Femur (tissue), 1 donor: Measurements from ENCODE around the gene EXOC3L4.
"Not testable (repeated sequence)": the region's sequence is repeated elsewhere in the genome, so short reads cannot be mapped to it uniquely, and the experiment has no call there.

Experiments used
- DNase-seq: peaks from one replicate; pipeline ENCODE4 v3.0.0-alpha.2; 2017

Gene EXOC3L4

DNA sequence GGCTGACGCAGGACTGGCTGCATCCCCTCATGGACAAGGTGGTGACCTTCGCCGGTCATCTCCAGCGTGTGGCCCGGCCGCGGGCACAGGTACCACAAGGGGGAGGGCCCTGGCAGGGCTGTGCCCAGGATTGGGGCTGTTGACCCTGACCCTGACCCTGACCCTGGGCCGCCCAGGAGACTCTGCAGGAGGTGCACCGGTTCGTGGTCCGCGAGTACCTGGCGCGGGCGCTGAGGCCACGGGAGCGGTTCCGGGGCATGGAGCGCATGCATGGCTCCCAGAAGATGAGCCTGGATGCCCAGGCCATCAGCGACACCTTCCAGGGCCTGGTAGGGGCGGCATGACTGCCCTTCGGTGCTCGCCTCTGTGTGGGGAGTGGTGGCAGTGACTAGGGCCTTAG, 12.9 kb downstream of the EXOC3L4 start:
- no peak for DNase-seq

DNA sequence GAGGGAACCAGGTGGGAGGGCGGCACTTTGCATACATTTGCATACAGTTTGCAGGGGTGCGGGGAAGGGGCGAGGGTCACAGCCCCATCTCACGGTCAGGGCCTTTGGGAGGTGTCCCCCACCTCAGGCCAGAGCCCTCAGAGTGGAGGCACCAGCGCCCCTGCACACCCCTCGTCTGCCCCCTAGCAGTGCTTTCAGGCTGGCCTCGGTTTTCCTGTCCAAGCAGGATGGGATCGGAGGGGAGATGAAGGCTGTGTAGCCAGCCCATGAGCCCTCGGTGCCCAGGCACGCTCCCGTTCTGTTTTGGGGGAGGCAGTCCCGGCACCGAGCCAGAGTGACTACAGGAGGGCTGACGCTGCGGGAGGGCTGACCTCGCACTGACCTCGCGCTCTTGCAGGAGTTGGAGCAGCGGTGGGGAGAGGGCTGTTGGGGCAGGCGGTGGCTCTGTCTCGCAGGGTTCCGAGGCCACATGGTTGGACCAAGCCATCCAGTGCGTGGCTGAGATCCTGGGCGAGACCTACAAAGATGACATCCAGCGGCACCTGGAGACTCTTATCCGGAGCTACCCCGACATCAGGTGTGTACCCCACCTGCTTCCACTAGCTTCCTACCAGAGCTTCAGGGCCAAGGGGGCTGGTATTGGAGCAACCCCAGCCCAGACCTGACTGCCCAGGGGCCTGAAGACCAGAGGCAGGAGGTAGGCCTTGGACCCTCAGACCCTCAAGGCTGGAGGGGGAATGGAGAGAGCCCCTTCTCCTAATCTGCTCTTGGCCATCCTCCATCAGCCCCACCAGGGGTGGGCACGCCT, 13.6 kb downstream of the EXOC3L4 start:
- no peak for DNase-seq

DNA sequence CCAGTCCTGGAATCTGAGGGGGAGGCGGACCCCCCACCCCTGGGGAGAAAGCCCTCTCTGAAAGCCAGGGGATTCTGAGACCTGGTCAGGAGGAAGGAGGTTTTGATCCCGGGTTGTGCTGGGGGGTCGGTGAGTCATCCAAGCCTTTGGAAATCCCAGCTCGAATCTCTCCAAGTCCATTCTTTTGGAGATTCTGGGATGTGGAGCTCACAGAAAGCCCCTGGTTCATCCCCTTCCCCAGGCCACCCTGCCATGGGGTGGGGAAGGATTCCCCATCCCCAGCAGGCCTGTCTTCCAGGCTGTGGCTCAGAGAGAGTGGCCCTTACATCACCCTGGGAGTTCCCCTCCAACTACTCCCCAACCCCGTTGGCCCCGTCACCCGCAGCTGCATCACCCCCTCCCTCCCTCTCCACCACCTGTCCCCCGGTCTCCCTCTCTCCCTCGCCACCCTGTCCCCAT, 14.3 kb downstream of the EXOC3L4 start:
- peak; percentile 77 for DNase-seq

DNA sequence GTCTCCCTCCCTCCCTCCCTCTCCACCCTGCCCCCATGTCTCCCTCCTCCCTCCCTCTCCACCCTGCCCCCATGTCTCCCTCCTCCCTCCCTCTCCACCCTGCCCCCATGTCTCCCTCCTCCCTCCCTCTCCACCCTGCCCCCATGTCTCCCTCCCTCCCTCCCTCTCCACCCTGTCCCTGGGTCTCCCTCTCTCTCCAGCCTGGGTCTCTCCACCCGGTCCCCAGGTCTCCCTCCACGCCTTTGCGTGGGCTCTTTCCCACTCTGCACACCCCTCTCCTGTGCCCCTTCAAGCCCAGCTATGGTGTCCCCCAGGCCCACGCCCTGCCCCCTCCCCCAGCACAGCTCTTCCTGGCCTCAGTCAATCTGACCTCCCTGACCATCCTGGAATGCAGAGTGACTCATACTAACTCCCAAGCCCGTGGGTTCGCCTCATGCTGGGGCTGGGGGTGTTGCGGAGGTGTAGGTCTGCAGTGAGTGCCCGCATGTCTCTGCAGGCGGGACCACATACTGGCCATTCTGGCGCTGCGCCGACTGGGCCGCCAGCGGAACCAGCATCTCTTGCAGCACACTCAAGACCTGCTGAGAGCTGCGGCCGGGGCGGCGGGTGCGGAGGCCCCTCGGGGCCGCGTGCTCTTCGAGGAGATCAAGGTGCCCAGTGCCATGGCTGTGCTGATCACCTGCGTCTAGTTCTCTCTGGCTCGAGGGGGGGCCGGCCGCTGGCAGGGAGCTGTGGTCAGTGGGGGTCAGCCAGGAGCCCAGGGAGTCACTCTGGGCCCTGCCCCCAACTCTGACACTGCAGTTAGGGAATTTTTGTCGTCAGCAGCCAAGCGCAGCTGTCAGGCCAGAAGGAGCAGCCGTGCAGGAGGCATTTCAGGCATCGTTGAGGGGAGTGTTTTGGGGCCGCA, 15.3 kb downstream of the EXOC3L4 start:
- DNase-seq, result peak; percentile 81

DNA sequence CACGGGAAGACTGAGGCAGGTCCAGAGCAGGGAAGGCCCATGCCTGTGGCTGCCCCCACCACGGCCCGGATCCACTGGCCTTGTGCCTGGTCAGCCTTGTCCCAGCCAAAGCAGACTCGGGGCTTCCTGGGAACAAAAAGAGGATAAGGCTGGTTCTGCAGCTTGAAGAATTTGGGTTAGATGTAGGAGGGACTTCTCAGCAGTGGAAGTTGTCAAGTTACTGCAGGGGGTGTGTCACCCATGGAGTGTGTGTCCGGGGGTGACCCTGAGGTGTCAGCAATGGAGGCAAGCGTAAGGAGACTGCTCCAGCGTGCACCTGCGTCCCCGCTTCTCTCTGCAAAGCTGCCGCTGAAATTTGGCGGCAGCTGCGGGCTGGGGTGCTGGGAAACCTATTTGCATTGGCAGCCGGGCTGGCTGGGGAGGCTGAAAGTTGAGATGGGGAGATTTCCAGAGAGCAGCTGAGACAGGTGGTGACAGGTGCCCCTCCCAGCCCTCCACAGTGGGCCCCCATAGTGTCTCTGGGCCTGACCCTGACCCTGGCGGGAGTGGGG, 16.2 kb downstream of the EXOC3L4 start:
- peak; percentile 70 for DNase-seq

DNA sequence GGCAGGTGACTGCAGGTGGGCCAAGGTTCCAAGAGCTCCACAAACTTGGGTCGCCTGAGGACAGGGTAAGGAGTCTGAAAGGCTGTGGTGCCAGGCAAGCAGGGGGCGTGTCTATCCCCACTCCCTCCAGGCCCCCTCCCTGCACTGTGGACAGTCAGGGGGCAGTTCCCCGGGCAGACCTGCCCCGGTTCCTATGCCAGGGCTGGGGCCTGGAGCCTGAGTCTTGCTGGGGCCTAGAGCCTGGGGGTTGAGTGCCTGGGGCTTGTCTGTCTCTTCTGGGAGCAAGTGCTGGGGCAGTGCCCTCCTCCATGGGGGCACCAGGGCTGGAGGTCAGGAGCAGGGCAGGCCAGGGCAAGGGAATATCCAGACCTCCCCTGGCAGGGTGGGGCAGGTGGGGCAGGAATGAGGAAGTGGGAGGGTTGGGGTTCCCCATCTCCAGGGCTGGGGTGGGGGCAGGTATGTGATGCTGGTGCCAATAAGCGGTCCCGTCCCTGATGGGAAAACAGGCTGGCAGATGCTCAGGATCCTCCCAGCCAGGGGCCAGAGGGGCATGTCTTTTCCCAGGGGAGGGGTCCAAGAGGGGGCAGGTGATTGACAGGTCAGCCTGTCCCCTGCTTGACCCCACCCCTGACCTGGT, 16.8 kb downstream of the EXOC3L4 start:
- no peak for DNase-seq

DNA sequence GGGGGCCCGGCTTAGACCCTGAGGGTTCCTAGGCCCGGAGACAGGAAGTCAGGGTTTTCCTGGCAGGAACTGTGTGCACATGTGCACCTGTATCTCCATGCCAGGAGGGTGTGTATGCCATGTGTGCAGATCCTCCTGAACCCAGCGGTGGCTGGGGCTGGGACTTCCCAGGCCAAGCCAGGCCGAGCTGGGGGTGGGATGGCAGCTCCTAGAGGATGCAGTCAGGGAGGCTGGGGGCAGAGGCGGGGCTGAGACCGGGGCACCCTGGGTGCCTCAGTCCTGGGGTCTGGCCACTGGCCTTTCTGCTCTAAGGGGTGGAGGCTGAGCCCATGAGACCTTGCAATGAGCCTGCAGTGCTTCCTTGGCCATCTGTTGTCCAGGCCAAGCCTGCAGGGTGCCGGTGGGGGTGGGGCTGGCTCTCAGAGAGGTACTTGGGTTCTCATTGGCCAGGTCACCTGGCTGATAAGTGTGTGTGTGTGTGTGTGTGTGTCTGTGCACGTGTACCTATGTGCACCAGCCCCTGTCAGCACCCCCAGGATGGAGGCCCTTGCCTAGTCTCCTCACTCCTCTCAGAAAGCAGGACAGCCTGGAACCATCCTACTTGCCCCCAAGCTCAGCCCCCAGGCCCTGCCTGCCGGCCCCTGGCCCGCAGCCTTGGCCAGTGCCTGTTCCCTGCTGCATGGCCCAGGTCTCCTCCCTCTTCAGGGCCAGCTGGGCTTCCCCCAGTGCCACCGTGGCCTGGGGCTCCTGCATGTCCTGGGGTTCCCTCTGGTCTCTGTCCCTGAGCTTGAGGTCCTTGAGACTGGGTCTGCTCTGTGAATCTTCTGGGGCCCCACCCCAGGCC, 18.1 kb downstream of the EXOC3L4 start:
- no peak for DNase-seq

DNA sequence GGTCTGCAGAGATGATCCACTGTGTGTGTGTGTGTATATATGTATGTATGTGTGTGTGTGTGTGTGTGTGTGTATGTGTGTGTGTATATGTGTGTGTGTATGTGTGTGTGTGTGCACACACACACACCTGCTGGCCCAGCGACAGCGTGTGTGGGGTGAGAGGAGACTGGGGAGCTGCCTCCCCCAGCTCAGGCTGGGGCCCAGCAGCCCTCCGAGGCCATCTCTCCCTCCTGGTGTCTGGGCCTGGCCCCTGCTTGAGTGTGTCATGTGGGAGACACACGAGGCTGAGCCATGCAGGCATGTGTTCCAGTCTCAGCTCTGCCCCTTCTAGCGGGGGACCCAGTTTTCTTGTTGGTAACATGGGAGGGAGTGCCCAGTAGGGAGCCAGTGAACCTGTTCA, 18.8 kb downstream of the EXOC3L4 start:
- DNase-seq, result no peak

DNA sequence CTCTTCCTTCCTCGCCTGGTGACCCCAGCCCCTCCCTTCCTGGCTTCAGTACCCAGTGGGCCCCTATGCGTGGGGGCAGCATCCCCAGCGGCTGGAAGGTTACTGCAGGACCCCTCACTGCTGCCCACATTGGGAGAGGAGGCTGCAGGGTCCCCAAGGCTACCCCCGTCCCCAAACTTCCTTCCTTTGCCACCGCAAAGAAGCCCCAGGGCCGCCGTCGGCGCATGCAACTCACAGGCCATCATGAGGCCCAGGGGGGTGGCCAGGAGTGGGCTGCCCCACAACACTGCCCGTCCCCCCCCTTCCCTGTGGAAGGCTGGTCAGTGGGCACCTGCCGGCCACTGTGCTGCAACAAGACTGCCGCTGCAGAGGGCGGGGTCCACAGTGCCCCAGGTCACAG, 19.2 kb downstream of the EXOC3L4 start:
- no peak for DNase-seq

DNA sequence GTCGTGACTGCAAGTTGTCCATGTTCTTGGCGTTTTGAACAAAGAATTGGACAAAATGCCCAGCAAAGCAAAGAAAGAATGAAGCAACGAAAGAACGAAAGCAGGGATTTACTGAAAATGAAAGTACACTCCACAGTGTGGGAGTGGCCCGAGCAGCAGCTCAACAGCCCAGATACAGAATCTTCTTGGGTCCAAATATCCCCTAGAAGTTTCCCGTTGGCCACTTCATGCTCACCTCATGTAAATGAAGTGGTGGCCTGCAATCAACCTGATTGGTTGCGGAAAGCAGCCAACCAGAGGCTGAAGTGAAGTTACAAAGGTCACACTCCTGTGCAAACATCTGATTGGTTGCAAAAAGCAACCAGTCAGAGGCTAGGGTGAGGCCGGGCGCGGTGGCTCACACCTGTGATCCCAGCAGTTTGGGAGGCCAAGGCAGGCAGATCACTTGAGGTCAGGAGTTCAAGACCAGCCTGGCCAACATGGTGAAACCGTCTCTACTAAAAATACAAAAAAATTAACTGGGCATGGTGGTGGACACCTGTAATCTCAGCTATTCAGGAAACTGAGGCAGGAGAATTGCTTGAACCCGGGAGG, 20.7 kb downstream of the EXOC3L4 start:
- not testable (repeated sequence) for DNase-seq

DNA sequence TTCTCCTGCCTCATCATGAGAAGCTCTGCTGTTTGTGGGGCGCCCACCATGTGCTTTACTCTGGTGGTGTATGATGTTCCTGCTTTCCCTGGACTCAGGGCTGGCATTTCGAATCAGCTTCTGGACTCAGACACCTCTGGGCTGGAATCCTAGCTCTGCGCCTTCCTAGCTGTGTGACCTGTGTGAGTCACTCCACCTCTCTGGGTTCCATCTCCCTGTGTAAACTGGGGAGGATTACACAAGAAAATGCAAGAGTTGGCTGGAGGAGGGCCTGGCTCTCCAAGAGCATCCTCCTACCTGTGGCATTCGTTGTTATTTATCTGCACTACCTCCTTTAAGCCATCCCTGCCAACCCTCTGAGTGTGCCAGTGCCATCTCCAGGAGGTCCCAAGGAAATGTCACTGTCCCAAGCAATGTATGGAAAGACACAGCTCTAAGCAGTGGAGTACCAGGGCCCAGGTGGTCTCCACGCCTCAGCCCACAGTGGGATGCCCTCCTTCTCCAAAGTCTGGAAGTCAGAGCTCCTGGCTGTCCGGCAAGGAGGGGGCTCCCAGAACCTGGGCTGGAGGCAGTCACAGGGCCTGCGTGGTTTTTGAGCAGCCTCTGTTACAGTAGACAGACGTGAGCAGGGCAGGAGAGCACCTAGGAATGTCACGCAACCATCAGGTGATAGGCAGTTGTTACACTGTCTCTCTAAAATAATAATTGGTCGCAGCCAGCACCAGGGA, 21.5 kb downstream of the EXOC3L4 start:
- DNase-seq, result no peak

DNA sequence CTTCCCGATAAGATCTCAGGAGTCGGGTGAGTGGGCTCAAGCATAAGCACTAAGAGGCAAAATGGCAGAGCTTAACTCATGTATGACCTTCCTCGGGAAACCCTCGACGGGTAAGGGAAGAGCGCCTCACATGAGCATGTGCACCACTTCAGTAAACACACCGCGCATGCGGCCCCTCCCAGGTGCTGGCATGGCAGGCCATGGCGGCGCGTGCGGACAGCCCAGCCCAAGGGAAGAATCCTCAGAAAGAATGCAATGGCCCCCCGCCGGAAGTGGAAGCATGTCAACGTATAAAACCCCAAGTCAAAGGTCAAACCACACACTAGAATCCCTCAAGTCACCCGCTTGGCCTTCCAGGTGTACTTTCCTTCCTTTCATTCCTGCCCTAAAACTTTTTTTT, 22.1 kb downstream of the EXOC3L4 start:
- DNase-seq, result no peak

DNA sequence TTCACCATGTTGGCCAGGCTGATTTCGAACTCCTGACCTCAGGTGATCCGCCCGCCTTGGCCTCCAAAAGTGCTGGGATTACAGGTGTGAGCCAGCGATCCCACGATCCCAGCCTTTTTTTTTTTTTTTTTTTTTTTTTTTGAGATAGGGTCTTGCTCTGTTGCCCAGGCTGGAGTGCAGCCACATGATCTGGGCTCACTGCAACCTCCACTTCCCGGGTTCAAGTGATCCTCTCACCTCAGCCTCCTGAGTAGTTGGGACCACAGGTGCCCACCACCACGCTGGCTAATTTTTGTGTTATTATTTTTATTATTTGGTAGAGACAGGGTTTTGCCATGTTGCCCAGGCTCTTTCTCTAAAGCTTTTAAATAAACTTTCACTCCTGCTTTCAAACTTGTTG, 23.0 kb downstream of the EXOC3L4 start:
- DNase-seq, result not testable (repeated sequence)

DNA sequence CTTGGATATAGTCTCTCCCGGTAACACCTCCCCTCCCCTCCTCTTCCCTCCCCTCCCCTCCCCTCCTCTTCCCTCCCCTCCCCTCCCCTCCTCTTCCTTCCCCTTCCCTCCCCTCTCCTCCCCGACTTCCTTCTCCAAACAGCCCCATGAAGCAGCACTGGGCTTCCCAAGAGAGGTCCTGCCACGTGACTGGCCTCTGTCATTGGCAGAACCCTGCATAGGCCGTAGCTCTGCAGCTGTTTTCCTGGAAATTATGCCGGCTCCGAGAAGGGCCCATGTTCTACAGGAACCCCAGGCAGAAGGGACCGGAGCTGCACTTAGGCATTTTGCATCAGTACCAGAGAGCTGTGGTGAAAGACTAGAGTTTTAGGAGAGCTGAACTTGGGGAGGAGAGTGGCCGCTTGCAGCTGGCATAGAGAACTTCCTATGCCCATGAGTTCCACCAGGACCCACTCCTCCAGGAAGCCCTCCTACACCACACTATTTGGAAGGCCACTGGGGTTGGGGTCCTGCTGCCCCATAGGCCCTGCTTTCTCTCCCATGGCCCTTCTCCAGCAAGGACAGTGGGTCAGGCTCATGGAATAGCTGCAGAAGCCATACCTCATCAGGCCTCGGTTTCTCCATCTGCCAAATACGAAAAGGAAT, 23.6 kb downstream of the EXOC3L4 start:
- peak; percentile 92 for DNase-seq

DNA sequence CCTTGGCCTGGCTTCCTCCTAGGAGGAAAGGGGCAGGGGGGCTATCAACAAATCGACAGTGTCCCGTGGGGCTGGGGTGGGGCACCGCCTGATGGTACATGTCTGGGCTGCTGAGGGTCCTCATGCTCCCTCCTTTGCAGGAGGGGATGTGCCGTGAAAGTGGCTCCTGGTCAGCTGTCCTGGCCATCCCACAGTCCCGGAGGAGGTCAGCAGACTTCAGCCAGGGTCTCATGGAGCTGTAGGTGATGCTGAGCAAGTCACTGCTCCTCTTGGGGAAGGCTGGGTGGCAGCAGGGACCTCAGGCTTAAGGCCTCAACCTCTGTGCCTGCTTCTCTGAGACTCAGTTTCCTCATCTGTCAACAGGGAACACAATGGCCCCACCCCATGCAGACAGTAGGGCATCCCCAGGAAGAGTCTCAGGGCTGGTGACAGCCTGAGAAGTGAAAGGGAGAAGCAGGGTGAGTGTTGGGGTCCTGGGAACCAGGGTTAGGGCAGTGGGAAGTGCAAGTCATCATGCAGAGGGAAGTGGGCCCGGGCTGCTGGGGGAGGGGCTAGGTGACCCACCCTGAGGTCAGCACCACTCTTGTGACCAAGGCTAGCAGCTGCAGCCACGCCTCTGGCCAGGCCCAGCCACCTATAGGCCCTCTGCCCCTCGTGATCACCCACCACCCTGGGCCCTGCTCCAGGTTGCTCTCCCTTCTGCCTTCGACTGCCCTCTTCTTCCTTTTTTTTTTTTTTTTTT, 24.3 kb downstream of the EXOC3L4 start:
- peak; percentile 73 for DNase-seq

DNA sequence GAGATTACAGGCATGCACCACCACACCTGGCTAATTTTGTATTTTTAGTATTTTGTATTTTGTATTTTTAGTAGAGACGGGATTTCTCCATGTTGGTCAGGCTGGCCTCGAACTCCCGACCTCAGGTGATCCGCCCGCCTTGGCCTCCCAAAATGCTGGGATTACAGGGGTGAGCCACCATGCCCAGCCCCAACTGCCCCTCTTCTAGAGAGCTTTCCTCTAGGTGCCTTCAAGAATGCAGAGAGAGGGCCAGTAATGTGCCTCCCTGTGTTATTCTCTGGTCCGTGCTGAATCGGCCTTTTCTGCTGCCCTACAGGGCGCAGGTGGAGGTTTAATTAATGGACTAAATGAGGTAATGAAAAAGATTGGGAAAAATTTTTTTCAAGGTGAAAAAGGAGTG, 25.0 kb downstream of the EXOC3L4 start:
- DNase-seq, result not testable (repeated sequence)

DNA sequence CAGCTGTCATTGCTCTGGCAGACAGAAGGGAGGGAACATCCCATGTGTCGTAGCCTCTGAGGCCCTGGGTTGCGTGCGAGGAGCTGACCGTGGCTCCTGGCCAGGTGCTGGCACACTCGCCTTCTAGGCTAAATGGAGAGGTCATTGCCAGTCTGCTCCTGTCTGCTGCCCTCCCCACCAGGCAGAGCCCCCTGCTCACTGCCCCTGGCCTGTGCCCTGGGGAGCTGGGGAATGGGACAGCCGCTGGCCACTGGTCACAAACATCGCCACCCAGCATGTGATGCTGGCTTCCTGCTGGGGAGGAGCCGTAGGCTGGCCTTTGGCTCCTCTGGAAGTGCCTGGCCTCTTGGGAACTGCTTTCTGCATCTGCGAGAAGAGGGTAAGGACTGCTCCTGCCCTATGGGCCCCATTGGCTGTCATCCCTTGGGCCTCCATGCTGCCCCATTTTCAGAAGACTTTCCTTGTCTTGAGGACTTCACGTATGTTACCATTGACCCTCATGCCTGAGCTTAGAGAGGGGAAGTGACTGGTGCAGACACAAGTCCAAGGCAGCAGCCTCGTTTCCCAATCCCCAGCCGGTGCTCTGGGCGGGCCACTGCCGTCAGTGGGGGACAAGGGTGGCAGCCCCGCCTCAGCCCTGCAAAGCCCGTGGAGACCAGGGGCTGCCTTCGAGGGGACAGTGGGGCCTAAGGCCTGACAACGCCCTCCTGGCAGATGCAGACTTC, 26.8 kb downstream of the EXOC3L4 start:
- no peak for DNase-seq

DNA sequence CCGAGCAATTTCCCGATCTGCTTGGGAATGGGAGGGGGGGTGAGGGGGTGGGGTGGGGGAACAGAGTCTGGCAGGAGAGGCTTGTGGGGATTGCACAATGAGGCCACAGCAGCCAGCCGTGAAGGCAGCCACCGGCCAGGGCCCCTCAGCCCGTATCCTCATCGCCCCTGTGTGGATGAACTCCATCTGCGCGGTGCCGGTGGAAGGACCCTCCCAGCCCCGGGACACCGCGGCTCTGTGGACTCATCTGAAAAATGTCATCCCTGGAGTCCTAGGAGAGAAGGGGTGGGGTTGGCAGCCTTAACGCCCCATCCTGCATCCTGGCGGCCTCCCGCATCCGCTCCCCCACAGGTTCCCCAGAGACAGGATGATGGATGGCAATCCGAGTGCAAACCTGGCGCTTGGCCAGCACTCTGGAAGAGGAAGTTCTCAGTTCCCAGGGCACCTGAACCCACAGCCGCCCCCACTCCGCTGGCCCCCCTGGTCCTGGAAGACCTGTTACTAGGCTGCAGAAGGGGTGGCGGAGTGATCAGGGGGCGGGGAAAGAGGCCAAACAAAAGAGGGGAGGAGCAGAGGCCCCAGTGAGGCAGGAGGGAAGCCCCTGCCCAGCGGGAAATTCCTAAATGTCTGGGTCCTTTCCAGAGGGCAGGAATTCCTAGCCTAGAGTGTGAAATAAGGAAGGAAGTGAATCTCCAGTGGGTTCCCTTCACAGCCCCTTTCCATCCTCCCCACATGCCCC, 27.5 kb downstream of the EXOC3L4 start:
- DNase-seq, result peak; percentile 92
